K562 (cell line): ENCODE data around the gene HDLBP. TPM values are rescaled to one million over a fixed set of nuclear protein-coding genes. Genes with fewer than 3 reads are reported as not detected.
A peak's percentile ranks its signal among the peaks of the same experiment; 100 is the strongest.

Experiments
- HDAC8 ChIP-seq: fragments of 450-650 bp; IDR thresholded peaks from 2 replicates; pipeline ENCODE4 v1.6.1; 2016; ENCODE audit warnings: mild to moderate bottlenecking, missing genetic modification characterization, moderate library complexity, missing compliant biosample characterization
- HSF4 ChIP-seq: fragments of 250-450 bp; sonication (Bioruptor Pico); IDR thresholded peaks from 2 replicates; pipeline ENCODE4 v2.1.2; 2022; ENCODE audit warnings: mild to moderate bottlenecking, moderate library complexity, borderline replicate concordance
- KLF1 ChIP-seq: fragments of 450-650 bp; IDR thresholded peaks from 2 replicates; pipeline ENCODE4 v1.6.1; 2016; ENCODE audit warnings: missing genetic modification characterization, missing compliant biosample characterization
- MECOM ChIP-seq: fragments of 250-450 bp; sonication (Bioruptor Pico); IDR thresholded peaks from 2 replicates; pipeline ENCODE4 v1.8.0; 2022; ENCODE audit warnings: inconsistent platforms
- NR3C1 ChIP-seq: sonication (generic); formaldehyde crosslinking; IDR thresholded peaks from 2 replicates; pipeline ENCODE4 v1.8.1; 2022; ENCODE audit warnings: missing genetic modification reagents
- PHB2 ChIP-seq: fragments of 450-650 bp; IDR thresholded peaks from 2 replicates; pipeline ENCODE4 v1.6.1; 2017; ENCODE audit warnings: low read depth
- RAD51 ChIP-seq: fragments of 450-650 bp; IDR thresholded peaks from 2 replicates; pipeline ENCODE4 v1.7.1; 2016; ENCODE audit warnings: low read depth, mild to moderate bottlenecking, borderline replicate concordance
- SIN3B ChIP-seq: fragments of 450-650 bp; IDR thresholded peaks from 2 replicates; pipeline ENCODE4 v1.6.1; 2017; ENCODE audit warnings: low read depth, mild to moderate bottlenecking, moderate library complexity
- SIX5 ChIP-seq, 2 experiments: IDR thresholded peaks; 2 replicates each; pipeline ENCODE4 v1.6.1; 2011; ENCODE audit warnings: low read length in 2 of 2, borderline replicate concordance in 1 of 2, low read depth in 1 of 2, mild to moderate bottlenecking in 1 of 2, moderate library complexity in 1 of 2; ENCODE audit not compliant: insufficient read depth in 1 of 2
- TEAD2 ChIP-seq: fragments of 450-650 bp; IDR thresholded peaks from 2 replicates; pipeline ENCODE4 v1.6.1; 2016; ENCODE audit warnings: missing genetic modification characterization, control low read depth, missing compliant biosample characterization
- TRIM24 ChIP-seq, 2 experiments: fragments of 450-650 bp; IDR thresholded peaks; 2 replicates each; pipeline ENCODE4 v1.6.1; 2016
- TSHZ1 ChIP-seq: fragments of 250-450 bp; sonication (Bioruptor Pico); IDR thresholded peaks from 2 replicates; pipeline ENCODE4 v1.4.0; 2020; ENCODE audit warnings: mild to moderate bottlenecking, moderate library complexity
- ZBTB8A ChIP-seq: fragments of 450-650 bp; IDR thresholded peaks from 2 replicates; pipeline ENCODE4 v1.6.1; 2018; ENCODE audit warnings: mild to moderate bottlenecking, moderate library complexity; ENCODE audit not compliant: partially characterized antibody
- ZFPM2 ChIP-seq: fragments of 250-450 bp; sonication (Bioruptor Pico); IDR thresholded peaks from 2 replicates; pipeline ENCODE4 v1.5.1; 2022; ENCODE audit warnings: mild to moderate bottlenecking
- ZNF239 ChIP-seq: fragments of 250-450 bp; sonication (Bioruptor Pico); IDR thresholded peaks from 2 replicates; pipeline ENCODE4 v1.4.0; 2020; ENCODE audit warnings: mild to moderate bottlenecking
- ZNF655 ChIP-seq: fragments of 250-450 bp; sonication (Bioruptor Pico); IDR thresholded peaks from 2 replicates; pipeline ENCODE4 v1.5.0; 2021
- ZNF79 ChIP-seq: fragments of 250-450 bp; sonication (Bioruptor Pico); IDR thresholded peaks from 2 replicates; pipeline ENCODE4 v1.4.0; 2020; ENCODE audit warnings: low read depth, mild to moderate bottlenecking, moderate library complexity
- polyA plus RNA-seq, 8 experiments: library from polyadenylated mRNA; depleted of rRNA in 4 of 8; stranded (reverse) in 5 of 8; unstranded in 3 of 8; fragments of >200 nt; fragmentation: Nextera tagmentation in 2 of 8; fragmentation: Illumina TruSeq in 1 of 8; extraction: Ambion mirVana in 2 of 8; extraction: Trizol in 1 of 8; gene quantifications; 2 replicates each; pipeline versions ENCODE4 v1.2.1 to v1.2.3, GENCODE V29; 2011 to 2014; ENCODE audit warnings: inconsistent platforms in 1 of 8, missing spikeins in 1 of 8
- total RNA-seq, 7 experiments: library from RNA; depleted of rRNA in 6 of 7; stranded (reverse); fragments of >200 nt in 6 of 7; fragmentation: Illumina TruSeq in 2 of 7; extraction: Trizol in 2 of 7; gene quantifications; 2 replicates each; pipeline versions ENCODE4 v1.2.1 to v1.2.3, GENCODE V29; 2011 to 2021; ENCODE audit warnings: low replicate concordance in 1 of 7
- TF ChIP-seq, protein P1 (sequence below): fragments of 450-650 bp; formaldehyde crosslinking; IDR thresholded peaks from 2 replicates; pipeline ENCODE4 v1.4.0; 2022; ENCODE audit warnings: mild to moderate bottlenecking, moderate library complexity
- TF ChIP-seq, protein P2 (sequence below): fragments of 450-650 bp; IDR thresholded peaks from 2 replicates; pipeline ENCODE4 v1.6.1; 2014; ENCODE audit warnings: low read depth, mild to moderate bottlenecking, moderate library complexity, borderline replicate concordance
- TF ChIP-seq, protein P3 (sequence below): fragments of 450-650 bp; IDR thresholded peaks from 2 replicates; pipeline ENCODE4 v1.6.1; 2016

The HDLBP gene
- total and polyA plus RNA-seq, 9 of the 15 experiments (the other 6 are each of a cell fraction or from before 2014, with no cell fraction given), result 24.4 to 378 (median 146) TPM

- TF ChIP-seq ZNF239 (CRISPR knock-in tag) (no peak), ZBTB8A (no peak), HSF4 (CRISPR knock-in tag) (no peak), ZNF655 (CRISPR knock-in tag) (no peak), TRIM24 (IDR thresholded peaks at IDR 0.05) (no peak), TEAD2 (tag) (no peak), MECOM (CRISPR knock-in tag) (no peak), KLF1 (no peak), HDAC8 (tag) (no peak), RAD51 (peak; percentile 91), SIN3B (0 out of 2 replicates have a peak, but pooled peaks have one; percentile 21), SIX5 (IDR thresholded peaks at IDR 0.05; ENCODE audit: borderline replicate concordance in 1 of 2, insufficient read depth in 1 of 2, low read depth in 1 of 2, low read length in 2 of 2) (peak in 1 of 2 experiments; percentile 32; a peak in 2 of 4 replicates), TSHZ1 (no peak), NR3C1 (CRISPR knock-in tag) (no peak), ZFPM2 (no peak), ZNF79 (CRISPR knock-in tag) (no peak), PHB2 (no peak)
- TF ChIP-seq, protein P1, sequence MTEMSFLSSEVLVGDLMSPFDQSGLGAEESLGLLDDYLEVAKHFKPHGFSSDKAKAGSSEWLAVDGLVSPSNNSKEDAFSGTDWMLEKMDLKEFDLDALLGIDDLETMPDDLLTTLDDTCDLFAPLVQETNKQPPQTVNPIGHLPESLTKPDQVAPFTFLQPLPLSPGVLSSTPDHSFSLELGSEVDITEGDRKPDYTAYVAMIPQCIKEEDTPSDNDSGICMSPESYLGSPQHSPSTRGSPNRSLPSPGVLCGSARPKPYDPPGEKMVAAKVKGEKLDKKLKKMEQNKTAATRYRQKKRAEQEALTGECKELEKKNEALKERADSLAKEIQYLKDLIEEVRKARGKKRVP (CRISPR knock-in tag), result no peak; the same call in 1 of the 2 replicates
- TF ChIP-seq, protein P2, sequence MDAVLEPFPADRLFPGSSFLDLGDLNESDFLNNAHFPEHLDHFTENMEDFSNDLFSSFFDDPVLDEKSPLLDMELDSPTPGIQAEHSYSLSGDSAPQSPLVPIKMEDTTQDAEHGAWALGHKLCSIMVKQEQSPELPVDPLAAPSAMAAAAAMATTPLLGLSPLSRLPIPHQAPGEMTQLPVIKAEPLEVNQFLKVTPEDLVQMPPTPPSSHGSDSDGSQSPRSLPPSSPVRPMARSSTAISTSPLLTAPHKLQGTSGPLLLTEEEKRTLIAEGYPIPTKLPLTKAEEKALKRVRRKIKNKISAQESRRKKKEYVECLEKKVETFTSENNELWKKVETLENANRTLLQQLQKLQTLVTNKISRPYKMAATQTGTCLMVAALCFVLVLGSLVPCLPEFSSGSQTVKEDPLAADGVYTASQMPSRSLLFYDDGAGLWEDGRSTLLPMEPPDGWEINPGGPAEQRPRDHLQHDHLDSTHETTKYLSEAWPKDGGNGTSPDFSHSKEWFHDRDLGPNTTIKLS, result peak; percentile 95
- TF ChIP-seq, protein P3, sequence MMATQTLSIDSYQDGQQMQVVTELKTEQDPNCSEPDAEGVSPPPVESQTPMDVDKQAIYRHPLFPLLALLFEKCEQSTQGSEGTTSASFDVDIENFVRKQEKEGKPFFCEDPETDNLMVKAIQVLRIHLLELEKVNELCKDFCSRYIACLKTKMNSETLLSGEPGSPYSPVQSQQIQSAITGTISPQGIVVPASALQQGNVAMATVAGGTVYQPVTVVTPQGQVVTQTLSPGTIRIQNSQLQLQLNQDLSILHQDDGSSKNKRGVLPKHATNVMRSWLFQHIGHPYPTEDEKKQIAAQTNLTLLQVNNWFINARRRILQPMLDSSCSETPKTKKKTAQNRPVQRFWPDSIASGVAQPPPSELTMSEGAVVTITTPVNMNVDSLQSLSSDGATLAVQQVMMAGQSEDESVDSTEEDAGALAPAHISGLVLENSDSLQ, result peak; percentile 26; the same call in 1 of the 2 replicates
Observed at GRCh38 chr2:241315093-241315878, at the start of gene HDLBP (continued).
